K562 (cell line): ENCODE results near the gene PDE4DIP. TPM values are rescaled to one million over a fixed set of nuclear protein-coding genes. Genes with fewer than 3 reads are reported as not detected.
"Not testable (repeated sequence)": the region's sequence is repeated elsewhere in the genome, so short reads cannot be mapped to it uniquely, and the experiment has no call there.

Experiments used
- ATAC-seq: fragments of 200-7000 bp; cut with Tn5 transposase; 3 replicates; pipeline ENCODE4 v1.9.1; 2020; ENCODE audit warnings: moderate library complexity
- BruUV-seq: library from RNA; stranded (reverse); fragments of 400-500 nt; replicated peaks from 2 replicates; lab custom pipeline; 2021; lab: Mats Ljungman, UMichigan
- CTCF ChIA-PET: fragments of 300-600 bp; formaldehyde crosslinking; extraction: SDS; loops from one replicate; lab custom pipeline; 2021; ENCODE audit warnings: low intra/inter-chr PET ratio; lab: Yijun Ruan, JAX
- POLR2A ChIA-PET: fragments of 300-600, 350-650 bp; sonication (Branson Sonifier 250); formaldehyde crosslinking; extraction: SDS; loops from one replicate; lab custom pipeline; 2021; ENCODE audit warnings: antibody characterized with exemption, inconsistent platforms; lab: Yijun Ruan, JAX
- DNase-seq, 4 experiments: peaks; one replicate each; pipeline versions ENCODE4 v3.0.0 to v3.0.0-alpha.2; 2011 to 2018; ENCODE audit warnings: low spot score in 3 of 4, mixed read lengths in 3 of 4; ENCODE audit errors: extremely low read depth in 1 of 4
- FAIRE-seq: peaks from 2 replicates; lab custom pipeline; 2011; peaks lifted over from hg19 to GRCh38; lab: Jason Lieb, UNC
- H2AFZ ChIP-seq: 2 replicates; pipeline ENCODE4 v1.6.0; 2011; ENCODE audit warnings: low read depth, low read length, control low read depth, inconsistent platforms
- H3K27ac ChIP-seq: fragments of 200-600 bp; 3 replicates; pipeline ENCODE4 v1.8.0; 2011; ENCODE audit warnings: low read depth, mild to moderate bottlenecking, control low read depth, inconsistent platforms, low read length, moderate library complexity, mixed read lengths; ENCODE audit errors: extremely low read depth
- H3K27me3 ChIP-seq, 2 experiments: fragments of 300-600 bp in 1 of 2; 2 replicates in 1 of 2; 3 replicates in 1 of 2; pipeline versions ENCODE4 v1.6.0 to v1.8.0; 2011; ENCODE audit warnings: inconsistent platforms in 2 of 2, low read length in 2 of 2, mild to moderate bottlenecking in 1 of 2, mixed read lengths in 1 of 2, moderate library complexity in 1 of 2; ENCODE audit not compliant: control insufficient read depth in 2 of 2, insufficient read depth in 2 of 2
- H3K36me3 ChIP-seq: fragments of 300-600 bp; 3 replicates; pipeline ENCODE4 v1.8.0; 2011; ENCODE audit warnings: mild to moderate bottlenecking, low read length, inconsistent platforms; ENCODE audit not compliant: control insufficient read depth, insufficient read depth
- H3K4me1 ChIP-seq, 2 experiments: fragments of 200-600 bp in 1 of 2; replicated peaks in 1 of 2; 2 replicates in 1 of 2; 3 replicates in 1 of 2; pipeline versions ENCODE4 v1.5.1 to v1.8.0; 2011; ENCODE audit warnings: inconsistent platforms in 2 of 2, low read length in 2 of 2, mild to moderate bottlenecking in 1 of 2, mixed read lengths in 1 of 2, moderate library complexity in 1 of 2; ENCODE audit not compliant: control insufficient read depth in 2 of 2, insufficient read depth in 2 of 2
- H3K4me2 ChIP-seq: 2 replicates; pipeline ENCODE4 v1.6.1; 2011; ENCODE audit warnings: low read length, control low read depth, inconsistent platforms, mixed read lengths; ENCODE audit not compliant: insufficient read depth
- H3K4me3 ChIP-seq: fragments of 200-600 bp; sonication (generic), shearing (Covaris generic); 2 replicates; pipeline ENCODE4 v1.5.1; 2016; ENCODE audit warnings: control low read depth, inconsistent platforms
- H3K79me2 ChIP-seq: fragments of 200-600 bp; 3 replicates; pipeline ENCODE4 v1.8.0; 2011; ENCODE audit warnings: low read length, inconsistent platforms; ENCODE audit not compliant: control insufficient read depth, insufficient read depth
- H3K9ac ChIP-seq, 2 experiments: 2 replicates each; pipeline versions ENCODE4 v1.6.0 to v1.6.1; 2011; ENCODE audit warnings: low read depth in 2 of 2, low read length in 2 of 2, control low read depth in 1 of 2, inconsistent platforms in 1 of 2, mild to moderate bottlenecking in 1 of 2, mixed read lengths in 1 of 2; ENCODE audit not compliant: insufficient read depth in 1 of 2
- H3K9me1 ChIP-seq: one replicate; pipeline ENCODE4 v1.6.0; 2011; ENCODE audit warnings: inconsistent platforms, mild to moderate bottlenecking, low read length, moderate library complexity; ENCODE audit not compliant: control insufficient read depth, insufficient read depth
- H3K9me3 ChIP-seq: replicated peaks from 2 replicates; pipeline ENCODE4 v1.5.1; 2011; ENCODE audit warnings: low read depth, low read length, inconsistent platforms; ENCODE audit not compliant: control insufficient read depth, insufficient read depth
- H4K20me1 ChIP-seq: replicated peaks from 2 replicates; pipeline ENCODE4 v1.6.1; 2011; ENCODE audit warnings: low read length, inconsistent platforms, mixed read lengths; ENCODE audit not compliant: control insufficient read depth, insufficient read depth
- ZBTB33 ChIP-seq: sonication (generic); formaldehyde crosslinking; IDR thresholded peaks from 2 replicates; pipeline ENCODE4 v1.8.1; 2023; ENCODE audit warnings: mild to moderate bottlenecking, missing genetic modification reagents
- WGBS: fragments of 100-300 bp; shearing (Covaris generic); methylation state at CpG from one replicate; pipeline ENCODE4 v1.1.6; 2016; ENCODE audit warnings: low coverage, mixed read lengths; ENCODE audit not compliant: insufficient coverage; ENCODE audit errors: missing lambda C conversion rate; 5-methylcytosine and 5-hydroxymethylcytosine counted together
- in situ Hi-C: fragments of 300-500 bp; cut with MboI; formaldehyde crosslinking; loops from 4 replicates; pipeline ENCODE4 v1.15.0; 2018; ENCODE audit warnings: inconsistent platforms, mixed read lengths
- intact Hi-C: fragments of 100-400 bp; cut with micrococcal nuclease; formaldehyde crosslinking; loops from 2 replicates; pipeline ENCODE4 v1.14.2; 2022
- polyA plus RNA-seq, 8 experiments: library from polyadenylated mRNA; depleted of rRNA in 4 of 8; stranded (reverse) in 5 of 8; unstranded in 3 of 8; fragments of >200 nt; fragmentation: Nextera tagmentation in 2 of 8; fragmentation: Illumina TruSeq in 1 of 8; extraction: Ambion mirVana in 2 of 8; extraction: Trizol in 1 of 8; gene quantifications; 2 replicates each; pipeline versions ENCODE4 v1.2.1 to v1.2.3, GENCODE V29; 2011 to 2014; ENCODE audit warnings: inconsistent platforms in 1 of 8, missing spikeins in 1 of 8
- total RNA-seq, 7 experiments: library from RNA; depleted of rRNA in 6 of 7; stranded (reverse); fragments of >200 nt in 6 of 7; fragmentation: Illumina TruSeq in 2 of 7; extraction: Trizol in 2 of 7; gene quantifications; 2 replicates each; pipeline versions ENCODE4 v1.2.1 to v1.2.3, GENCODE V29; 2011 to 2021; ENCODE audit warnings: low replicate concordance in 1 of 7

Gene PDE4DIP
- total and polyA plus RNA-seq, 9 of the 15 experiments (the other 6 are each of a cell fraction or from before 2014, with no cell fraction given), result 148 to 355 (median 260) TPM

GRCh38 chr1:148951336-148952227 is 107.4 kb downstream of the PDE4DIP start:
- H2AFZ ChIP-seq, FAIRE-seq, H3K9me3 ChIP-seq, H3K79me2 ChIP-seq, H3K4me3 ChIP-seq, H3K36me3 ChIP-seq, H3K4me1 ChIP-seq, BruUV-seq, DNase-seq, H3K4me2 ChIP-seq, H3K9me1 ChIP-seq, H4K20me1 ChIP-seq, in situ Hi-C loops, H3K27me3 ChIP-seq, H3K27ac ChIP-seq, POLR2A ChIA-PET, CTCF ChIA-PET, H3K9ac ChIP-seq, intact Hi-C loops: not testable (repeated sequence)
- peak; percentile 64 for TF ChIP-seq ZBTB33
- ATAC-seq, result peak; percentile 15; the same call in 1 of the 3 replicates
- WGBS, result over 99% methylated on average over 10 of the region's 44 CpGs

- H3K27ac ChIP-seq, H3K4me2 ChIP-seq, H3K79me2 ChIP-seq, H3K9me1 ChIP-seq, POLR2A ChIA-PET, H3K4me1 ChIP-seq, H3K27me3 ChIP-seq, CTCF ChIA-PET, intact Hi-C loops, BruUV-seq, in situ Hi-C loops, H3K9ac ChIP-seq, H3K9me3 ChIP-seq, H3K36me3 ChIP-seq, DNase-seq, H4K20me1 ChIP-seq, FAIRE-seq, H2AFZ ChIP-seq, H3K4me3 ChIP-seq: not testable (repeated sequence)
- ATAC-seq, result peak; percentile 32; the same call in 2 of the 3 replicates
- WGBS, result 97% methylated on average over 8 of the region's 66 CpGs
Observed at GRCh38 chr1:148952253-148952937, 108.2 kb downstream of the PDE4DIP start.

GRCh38 chr1:148952938-148953616 is 108.8 kb downstream of the PDE4DIP start:
- H3K79me2 ChIP-seq, DNase-seq, H2AFZ ChIP-seq, in situ Hi-C loops, FAIRE-seq, H3K4me2 ChIP-seq, H3K9me1 ChIP-seq, POLR2A ChIA-PET, BruUV-seq, H3K36me3 ChIP-seq, H3K27ac ChIP-seq, CTCF ChIA-PET, H3K4me1 ChIP-seq, H3K9me3 ChIP-seq, H3K27me3 ChIP-seq, intact Hi-C loops, ATAC-seq, H4K20me1 ChIP-seq, H3K4me3 ChIP-seq, H3K9ac ChIP-seq: not testable (repeated sequence)
- 96% methylated on average over 11 of the region's 28 CpGs for WGBS
